Kidney tubule cell (primary cell): ENCODE measurements around the gene ABCA6.
A peak's percentile ranks its signal among the peaks of the same experiment; 100 is the strongest.
"Not testable (repeated sequence)": the region's sequence is repeated elsewhere in the genome, so short reads cannot be mapped to it uniquely, and the experiment has no call there.

ENCODE experiments used
- DNase-seq: peaks from one replicate; pipeline ENCODE4 v3.0.0-alpha.2; 2018; ENCODE audit warnings: low spot score

The ABCA6 gene

DNA sequence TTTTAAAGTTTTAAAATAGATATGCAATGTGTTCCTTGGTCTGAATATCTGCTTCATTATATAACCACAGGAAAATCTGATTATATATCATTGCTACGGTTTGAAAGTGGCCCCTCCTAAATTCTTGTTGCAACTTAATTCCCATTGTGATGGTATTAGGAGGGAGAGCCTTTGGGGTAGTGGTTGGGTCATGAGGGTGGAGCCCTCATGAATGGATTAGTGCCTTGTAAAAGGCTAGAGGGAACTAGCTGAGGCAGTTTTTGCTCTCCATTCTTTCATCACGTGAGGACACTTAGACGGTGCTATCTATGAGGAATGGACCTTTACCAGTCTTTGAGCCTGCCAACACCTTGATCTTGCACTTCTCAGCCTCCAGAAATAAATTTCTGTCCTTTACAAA, 7.6 kb downstream of the ABCA6 start:
- no peak for DNase-seq

DNA sequence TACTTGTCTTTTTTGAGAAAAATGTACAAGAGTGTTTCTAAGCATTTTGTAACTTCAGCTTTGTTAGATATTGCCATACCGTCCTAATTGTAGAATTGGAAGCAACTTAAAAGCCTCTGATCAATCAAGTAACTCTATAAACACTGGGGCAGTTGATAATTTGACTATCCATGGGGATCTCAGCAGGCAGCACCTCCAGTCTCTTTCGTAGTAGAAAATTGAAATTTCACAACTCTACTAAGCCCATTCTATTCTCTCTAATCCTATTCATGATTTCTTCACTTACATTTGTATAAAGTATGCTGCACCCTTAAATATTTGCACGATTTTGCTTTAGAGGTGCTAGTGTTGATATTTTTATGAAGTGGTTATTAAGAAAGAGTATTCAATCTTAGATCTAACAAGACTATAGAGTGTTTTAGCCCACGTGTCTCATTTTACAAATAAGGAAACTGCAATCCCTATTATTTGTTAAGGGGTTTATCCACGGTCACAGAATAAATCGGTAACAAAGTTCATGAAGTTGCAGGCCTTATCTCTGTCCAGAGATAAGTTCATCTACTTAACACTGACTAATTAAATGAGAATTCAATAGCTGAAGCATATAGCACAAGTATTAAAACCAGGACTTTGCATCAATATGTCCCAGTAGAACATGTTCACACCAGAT, 10.9 kb downstream of the ABCA6 start:
- DNase-seq, result no peak

- no peak for DNase-seq
These were observed 18.1 kb downstream of the ABCA6 start for GRCh38 chr17:69123626-69124025.

DNA sequence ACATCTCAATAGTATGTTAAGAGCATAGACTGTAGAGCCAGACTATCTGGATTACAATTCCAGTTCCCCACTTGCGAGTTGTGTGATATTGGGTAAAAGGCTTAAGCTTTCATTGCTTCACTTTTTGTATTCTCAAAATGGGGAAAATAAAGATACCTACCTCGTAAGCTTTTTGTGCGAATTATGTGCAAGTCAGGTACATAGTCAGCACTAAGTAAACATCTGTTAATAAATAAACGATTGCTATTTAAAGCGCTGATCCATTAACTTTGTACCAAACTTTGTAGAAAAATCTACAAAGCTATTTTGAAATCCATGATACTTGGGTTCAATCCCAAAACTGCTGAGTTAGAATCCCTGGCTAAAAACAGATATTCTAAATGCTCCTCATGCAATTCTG, 19.6 kb downstream of the ABCA6 start:
- DNase-seq, result peak; percentile 6

DNA sequence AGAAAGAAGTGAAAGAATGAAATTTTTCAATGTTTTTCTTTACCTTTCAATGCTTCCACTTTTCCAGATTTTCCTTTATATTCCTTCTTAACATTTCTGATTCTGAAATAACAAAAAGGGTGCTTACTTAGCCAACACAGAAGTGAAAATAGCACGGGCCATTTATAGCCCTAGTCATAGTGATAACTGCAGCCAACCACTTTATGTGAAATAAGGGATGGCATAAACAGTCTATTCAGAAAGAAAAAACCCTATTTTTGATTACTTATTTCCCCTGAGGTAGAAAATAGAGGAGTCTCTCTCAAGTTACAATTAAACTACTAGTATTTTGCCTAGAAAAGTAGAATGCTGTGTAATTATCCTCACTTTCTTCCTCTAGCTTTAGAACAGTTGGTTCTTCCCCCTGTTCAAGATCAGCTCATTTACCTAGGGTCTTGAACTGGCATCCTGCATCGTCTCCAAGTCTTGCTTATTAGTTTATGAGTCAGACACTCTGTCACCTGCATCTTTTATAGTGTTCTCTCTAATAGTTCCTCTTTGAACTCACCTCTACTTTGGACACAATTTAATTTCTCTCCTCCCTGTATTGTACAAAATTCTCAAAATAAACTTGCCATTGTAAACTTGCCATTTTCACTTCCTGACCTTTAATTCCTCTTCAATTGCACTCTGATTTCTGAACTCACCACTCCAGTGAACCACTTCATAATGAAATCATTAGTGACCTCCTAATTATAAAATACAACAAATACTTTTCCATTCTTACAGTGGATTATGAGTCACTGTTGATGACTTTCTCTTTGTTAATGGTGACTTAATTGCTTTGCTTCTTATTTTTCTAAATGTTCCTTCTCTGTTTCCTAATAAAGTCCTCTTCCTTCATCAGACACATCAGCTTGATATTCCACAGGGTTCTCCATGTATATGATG, 23.6 kb downstream of the ABCA6 start:
- DNase-seq, result no peak

DNA sequence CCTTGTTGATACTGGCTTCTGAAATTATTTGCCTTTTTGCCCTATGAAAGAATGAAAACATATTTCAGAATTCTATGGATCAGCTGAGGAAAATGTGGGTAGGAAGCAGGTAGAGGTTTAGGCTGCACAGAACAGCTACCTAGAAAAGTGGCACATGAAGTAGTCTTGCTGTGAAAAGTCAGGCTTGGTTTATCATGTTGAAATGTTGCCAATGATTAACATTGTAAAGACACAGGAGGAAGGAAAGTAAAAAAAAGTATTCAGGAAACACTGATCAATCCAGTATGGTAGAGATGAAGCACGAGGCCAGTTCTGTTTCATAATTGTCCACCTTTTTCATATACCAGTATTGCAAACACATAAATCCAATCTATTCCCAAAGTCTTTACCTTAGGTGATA, 29.9 kb downstream of the ABCA6 start:
- peak; percentile 42 for DNase-seq

DNA sequence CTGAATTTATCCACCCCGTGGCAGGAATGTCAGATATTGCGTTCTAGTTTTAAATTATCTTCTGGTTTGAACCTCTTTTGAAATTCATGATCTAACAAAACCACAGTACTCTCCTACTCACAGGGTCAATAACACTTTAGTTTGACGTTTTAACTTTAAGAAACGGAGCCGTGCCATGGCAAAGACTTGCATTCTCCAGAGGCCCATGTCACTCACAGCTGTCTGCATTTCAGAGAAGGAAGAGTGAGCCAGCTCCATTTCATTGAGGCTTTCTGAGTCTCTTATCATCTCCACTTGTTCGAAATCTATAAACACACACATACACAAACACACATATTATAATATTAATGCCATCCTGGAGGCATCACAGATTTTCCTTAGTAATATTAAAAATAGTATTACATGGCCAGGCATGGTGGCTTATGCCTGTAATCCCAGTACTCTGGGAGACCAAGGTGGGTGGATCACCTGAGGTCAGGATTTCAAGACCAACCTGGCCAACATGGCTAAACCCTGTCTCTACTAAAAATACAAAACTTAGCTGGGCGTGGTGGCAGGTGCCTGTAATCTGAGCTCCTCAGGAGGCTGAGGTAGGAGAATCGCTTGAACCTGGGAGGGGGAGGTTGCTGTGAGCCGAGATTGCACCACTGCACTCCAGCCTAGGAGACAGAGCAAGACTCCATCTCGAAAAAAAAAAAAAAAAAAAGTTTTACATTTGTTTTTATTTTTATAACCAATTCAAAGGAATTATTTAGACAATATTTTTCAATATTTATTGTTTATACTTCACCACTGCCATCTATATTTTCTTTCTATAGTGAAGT, 35.6 kb downstream of the ABCA6 start:
- no peak for DNase-seq

DNA sequence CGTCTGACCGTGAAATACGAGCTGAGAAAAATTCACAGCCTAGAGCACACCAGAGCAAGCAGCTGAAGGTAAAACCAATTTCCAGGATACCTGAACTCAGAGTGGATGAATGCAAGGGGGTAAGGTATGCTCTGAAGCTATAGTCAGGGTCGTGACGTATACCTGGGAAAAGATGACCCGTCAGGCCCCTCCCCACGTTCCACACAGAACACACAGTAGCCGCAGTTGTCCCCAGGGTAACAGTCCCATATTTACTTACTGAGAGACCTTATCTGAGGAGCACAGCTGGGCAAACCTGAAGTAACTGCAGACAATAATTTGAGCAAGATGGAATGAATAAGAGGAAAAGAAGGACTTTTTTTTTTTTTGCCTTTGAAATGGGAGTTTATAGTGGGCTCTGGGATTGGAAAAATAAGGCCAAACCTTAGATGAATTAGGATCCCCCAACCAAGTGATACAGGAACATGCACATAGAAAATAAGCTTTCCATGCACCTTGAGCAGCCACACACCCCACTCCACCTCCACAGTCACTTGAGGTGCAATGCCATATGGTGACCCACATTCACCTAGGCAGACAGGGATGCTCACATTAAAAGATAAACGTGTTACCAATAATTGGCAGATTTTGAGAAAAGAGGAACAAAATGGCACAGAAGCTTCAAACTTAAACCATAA, 38.0 kb downstream of the ABCA6 start:
- DNase-seq, result no peak

GRCh38 chr17:69098625-69099024, 43.1 kb downstream of the ABCA6 start:
- DNase-seq, result no peak

DNA sequence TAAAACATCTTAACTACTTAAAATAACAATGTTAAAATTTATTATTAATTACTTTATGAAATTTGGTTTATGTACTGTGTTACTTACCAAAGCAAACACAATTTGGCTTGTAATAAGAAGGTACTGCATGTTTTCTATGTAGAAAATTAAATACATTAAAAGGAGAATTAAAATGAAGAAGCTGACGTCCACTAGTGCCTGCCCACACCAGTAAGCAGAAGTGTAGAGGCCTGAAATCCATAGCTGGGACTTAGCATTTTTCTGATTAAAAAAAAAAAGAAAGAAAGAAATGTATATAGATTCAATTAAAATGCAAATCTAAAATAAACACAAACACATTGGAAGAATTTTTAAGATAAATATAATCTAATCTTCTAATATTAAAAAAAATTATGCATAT, 45.2 kb downstream of the ABCA6 start:
- DNase-seq, result no peak

- DNase-seq, result no peak
These were observed 47.7 kb downstream of the ABCA6 start for GRCh38 chr17:69093995-69094394.

DNA sequence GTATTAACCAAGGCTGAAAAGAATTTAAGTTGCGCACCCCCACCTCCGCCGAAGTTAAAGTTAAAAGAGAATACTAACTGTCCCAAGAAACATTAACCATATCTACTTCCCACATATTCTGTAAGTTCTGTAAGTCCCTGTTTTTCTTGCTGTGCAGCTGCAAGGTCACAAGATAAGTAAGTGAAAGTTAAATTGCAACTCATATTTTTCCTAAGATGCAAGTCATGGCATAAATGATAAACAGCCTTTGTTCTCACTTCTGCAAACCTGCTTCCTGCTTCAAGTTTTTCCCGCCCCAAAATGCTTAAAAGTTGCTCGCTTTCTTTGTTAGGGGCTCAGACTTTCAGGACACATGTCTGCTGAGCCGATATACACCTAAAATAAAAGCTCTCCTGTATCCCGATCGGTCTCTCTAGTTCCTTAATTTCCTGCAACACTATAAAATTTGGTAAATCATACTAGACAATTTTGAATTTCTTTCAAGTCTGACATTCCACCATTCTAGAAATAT, 48.4 kb downstream of the ABCA6 start:
- DNase-seq, result no peak

DNA sequence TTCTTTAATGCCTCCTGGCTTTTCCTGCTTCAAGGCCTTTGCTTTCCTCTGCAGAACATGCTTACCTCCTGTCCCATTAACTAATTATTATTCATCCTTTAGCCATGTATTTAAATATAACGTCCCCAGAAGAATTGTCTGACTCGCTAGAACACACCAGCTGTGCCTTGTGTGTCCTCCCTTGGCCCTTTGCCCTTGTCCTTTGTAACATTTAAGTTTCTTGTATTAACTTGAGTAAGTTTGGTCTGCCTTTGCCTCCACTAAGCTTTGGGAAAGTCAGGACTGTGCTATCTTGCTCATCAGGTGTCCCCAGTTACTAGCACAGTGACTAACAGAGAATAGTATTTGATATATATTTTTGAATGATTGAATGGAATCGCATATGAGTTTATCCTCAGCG, 51.3 kb downstream of the ABCA6 start:
- DNase-seq, result no peak

DNA sequence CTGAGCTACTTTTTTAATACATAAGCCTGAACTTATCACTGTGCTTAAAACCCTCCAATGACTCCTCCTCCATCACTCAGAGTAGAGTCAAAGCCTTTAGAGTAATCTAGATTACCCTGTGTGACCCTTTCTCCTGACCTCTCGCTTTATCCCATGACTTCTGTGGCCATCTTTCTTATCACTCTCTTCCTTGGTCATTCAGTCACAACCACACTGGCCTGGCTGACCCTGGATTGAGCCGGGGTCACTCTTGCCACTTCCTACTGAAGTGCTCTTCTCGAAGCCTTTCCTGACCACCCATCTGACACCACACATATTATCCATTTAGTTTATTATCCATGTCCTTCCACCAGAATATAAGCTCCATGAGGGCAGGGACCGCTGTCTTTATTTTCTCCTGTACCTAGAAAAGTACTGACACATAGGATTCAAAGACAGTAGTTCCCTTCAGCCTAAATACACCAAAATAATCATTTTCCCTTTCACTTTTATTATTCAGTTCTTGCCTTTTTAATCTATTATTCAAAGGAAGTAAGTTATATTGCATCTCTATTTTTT, 53.0 kb downstream of the ABCA6 start:
- DNase-seq, result no peak

GRCh38 chr17:69086641-69087040, 55.1 kb downstream of the ABCA6 start:
- DNase-seq, result no peak

GRCh38 chr17:69084911-69085310, 56.8 kb downstream of the ABCA6 start:
- DNase-seq, result no peak

GRCh38 chr17:69082696-69083095, 59.0 kb downstream of the ABCA6 start:
- no peak for DNase-seq

DNA sequence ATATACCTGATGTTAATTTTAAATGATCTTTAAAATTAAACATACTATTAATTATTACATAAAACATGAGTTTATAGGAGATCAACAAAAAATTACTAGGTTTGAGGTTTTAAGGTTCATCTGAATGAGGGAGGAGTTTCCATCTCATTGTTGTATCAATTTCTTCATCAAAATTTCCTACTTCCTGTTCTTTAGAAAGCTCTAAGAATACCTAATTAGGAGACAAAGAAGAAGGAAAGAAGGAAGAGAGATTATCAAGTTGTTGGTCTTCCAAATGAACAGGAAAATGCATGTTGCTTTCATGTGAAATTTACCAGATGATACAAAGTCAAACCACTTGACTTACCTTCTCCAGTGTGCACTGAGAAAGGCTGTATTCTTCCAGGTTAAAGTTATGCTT, 62.8 kb downstream of the ABCA6 start:
- DNase-seq, result no peak

DNA sequence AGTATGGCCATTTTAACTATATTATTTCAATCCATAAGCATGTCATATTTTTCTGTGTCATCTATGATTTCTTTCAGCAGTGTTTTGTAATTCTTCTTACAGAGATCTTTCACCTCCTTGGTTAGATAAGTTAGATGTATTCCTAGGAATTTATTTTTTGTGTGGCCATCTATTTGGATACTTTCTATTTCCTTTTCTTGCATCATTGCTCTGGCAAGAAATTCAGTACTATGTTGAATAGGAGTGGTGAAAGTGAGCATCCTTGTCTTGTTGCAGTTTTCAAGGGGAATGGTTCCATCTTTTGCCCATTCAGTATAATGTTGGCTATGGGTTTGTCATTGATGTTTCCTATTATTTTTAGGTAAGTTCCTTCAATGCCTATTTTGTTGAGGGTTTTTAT, 65.9 kb downstream of the ABCA6 start:
- no peak for DNase-seq

- DNase-seq, result not testable (repeated sequence)
These were observed 68.3 kb downstream of the ABCA6 start for GRCh38 chr17:69073392-69073791.

DNA sequence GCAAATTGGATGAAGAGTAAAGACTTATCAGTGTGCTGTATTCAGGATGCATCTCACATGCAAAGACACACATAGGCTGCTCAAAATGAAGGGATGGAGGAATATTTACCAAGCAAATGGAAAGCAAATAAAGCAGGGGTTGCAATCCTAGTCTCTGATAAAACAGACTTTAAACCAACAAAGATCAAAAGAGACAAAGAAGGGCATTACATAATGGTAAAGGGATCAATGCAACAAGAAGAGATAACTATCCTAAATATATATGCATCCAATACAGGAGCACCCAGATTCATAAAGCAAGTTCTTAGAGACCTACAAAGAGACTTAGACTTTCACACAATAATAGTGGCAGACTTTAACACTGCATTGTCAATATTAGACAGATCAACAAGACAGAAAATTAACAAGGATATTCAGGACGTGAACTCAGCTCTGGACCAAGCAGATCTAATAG, 68.9 kb downstream of the ABCA6 start:
- not testable (repeated sequence) for DNase-seq
